HuH-7.5 (cell line): ENCODE results near the gene NOC4L.

Experiments
- DNase-seq: peaks from one replicate; pipeline ENCODE4 v3.0.0; 2011; ENCODE audit warnings: low spot score

NOC4L gene

DNA sequence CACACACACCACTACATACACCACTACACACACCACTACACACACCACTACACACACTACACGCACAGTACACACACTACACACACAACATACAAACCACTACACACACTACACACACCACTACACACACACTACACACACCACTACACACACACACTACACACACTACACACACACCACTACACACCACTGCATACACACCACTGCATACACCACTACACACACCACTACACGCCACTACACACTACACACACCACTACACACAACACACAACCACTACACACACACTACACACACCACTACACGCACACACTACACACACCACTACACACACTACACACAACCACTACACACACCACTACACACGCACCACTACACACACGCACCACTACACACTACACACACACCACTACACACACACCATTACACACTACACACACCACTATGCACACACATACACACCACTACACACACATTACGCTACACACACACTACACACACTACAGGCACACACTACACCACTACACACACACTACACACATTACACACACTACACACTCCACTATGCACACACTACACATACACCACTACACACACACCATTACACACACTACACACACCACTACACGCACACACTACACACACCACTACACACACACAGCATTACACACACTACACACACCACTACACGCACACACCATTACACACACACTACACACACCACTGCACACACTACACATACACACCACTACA, 12.5 kb downstream of the NOC4L start:
- DNase-seq = no peak

- no peak for DNase-seq
Observed at GRCh38 chr12:132157733-132158409, 13.6 kb downstream of the NOC4L start.

DNA sequence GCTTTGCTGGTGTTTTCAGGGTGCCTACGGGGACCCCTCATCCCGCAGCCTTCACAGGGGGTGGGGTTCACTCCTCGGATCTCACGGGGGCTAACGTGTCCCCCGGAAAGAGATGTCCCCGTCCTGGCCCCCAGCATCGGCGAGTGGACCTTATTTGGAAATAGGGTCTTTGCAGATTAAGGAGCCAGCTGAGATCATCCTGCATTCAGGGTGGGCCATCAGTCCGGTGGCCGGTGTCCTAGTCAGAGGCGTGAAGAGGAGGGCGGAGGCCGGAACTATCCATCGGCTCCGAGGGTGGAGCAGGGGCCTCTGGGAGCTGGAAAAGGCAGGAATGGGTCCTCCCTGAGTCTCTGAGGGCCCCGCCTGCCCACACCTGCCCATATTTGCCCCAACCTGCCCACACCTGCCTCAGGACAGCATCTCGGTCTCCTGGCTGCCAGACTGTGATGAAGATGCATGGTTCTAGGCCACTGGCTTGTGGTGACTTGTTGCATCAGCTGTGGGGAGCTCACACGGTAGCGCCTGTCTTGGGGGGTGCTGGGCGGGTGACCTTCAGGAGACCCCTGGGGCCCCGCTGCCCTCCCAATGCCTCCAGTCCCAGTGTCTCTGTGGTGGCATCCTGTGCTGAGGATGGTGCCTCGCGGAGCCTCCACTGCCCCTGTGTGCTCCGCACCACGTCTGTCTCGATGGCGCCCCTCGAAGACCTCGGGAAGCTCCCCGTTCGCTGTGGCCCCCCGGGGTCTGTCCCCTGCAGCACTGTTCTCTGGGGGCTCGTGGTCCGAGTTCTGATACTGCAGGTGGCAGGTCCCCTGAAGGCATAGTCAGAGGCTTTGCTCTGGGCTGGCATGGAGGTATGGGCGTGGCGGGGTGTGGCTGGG, 14.7 kb downstream of the NOC4L start:
- no peak for DNase-seq

GRCh38 chr12:132159555-132160003, 15.3 kb downstream of the NOC4L start:
- no peak for DNase-seq

- DNase-seq = no peak
Observed at GRCh38 chr12:132160016-132160415, 15.8 kb downstream of the NOC4L start.

DNA sequence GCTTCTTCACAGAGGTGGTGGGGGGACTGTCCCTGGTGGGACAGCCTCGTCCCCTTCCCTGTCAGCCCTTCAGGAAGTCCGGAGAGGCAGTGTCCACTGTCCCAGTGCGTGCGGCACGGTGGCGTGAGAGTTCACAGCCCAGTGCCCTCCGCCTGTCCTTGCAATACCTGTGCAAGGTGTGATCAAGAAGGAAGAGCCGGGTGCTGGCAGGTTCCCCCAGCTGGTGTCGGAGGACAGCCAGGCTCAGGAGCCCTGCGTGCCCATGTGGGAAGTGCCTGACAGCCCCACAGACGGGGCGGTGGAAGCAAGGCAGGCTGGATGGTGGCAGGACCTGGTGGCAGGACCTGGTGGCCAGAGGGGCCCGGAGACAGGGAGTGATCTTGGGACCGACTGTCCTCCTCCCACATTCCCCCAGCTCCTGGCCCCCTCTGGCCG, 16.4 kb downstream of the NOC4L start:
- DNase-seq = no peak

DNA sequence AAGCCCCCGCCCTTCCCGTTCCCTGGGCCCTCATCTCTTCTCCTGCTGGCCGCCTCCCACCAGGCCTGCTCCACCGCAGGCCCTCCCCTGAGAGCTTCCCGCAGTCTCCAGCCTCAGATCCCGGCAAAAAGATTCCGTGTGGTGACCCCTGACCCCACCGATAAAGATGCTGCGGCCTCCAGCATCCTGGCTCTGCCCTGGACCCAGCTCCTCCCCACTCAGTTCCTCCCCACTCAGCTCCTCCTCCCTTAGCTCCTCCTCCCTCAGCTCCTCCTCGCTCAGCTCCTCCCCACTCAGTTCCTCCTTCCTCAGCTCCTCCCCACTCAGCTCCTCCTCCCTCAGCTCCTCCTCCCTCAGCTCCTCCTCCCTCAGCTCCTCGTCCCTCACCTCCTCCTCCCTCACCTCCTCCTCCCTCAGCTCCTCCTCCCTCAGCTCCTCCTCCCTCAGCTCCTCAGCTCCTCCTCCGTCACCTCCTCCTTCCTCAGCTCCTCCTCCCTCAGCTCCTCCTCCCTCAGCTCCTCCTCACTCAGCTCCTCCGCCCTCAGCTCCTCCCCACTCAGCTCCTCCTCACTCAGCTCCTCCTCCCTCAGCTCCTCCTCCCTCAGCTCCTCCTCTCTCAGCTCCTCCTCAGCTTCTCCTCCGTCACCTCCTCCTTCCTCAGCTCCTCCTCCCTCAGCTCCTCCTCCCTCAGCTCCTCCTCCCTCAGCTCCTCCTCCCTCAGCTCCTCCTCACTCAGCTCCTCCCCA, 17.0 kb downstream of the NOC4L start:
- DNase-seq = no peak

DNA sequence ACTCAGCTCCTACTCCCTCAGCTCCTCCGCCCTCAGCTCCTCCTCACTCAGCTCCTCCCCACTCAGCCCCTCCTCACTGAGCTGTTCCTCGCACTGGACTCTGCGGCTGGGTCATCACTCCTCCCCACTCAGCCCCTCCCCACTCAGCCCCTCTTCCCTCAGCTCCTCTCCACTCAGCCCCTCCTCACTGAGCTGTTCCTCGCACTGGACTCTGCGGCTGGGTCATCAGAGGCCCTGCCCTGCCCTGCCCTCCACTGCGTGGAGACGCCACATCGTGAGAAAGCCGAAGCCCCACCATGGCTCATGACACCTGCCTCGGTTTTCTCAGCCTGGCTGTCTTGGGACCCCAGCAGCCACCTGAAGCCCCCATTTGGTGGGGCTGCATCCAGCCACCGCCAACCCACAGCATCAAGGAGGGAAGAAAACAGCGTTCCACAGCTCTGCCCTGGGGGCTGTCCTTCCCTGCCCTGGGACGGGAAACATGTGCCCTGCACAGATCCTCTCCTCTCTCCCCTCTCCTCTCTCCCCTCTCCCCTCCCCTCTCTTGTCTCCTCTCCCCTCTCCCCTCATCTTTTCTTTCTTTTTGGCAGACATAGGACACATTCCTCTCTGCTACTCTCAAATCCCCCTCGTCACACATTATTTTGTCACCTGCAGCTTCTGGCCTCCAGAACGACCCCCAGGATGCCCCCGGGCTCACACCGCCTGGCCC, 17.7 kb downstream of the NOC4L start:
- no peak for DNase-seq

DNA sequence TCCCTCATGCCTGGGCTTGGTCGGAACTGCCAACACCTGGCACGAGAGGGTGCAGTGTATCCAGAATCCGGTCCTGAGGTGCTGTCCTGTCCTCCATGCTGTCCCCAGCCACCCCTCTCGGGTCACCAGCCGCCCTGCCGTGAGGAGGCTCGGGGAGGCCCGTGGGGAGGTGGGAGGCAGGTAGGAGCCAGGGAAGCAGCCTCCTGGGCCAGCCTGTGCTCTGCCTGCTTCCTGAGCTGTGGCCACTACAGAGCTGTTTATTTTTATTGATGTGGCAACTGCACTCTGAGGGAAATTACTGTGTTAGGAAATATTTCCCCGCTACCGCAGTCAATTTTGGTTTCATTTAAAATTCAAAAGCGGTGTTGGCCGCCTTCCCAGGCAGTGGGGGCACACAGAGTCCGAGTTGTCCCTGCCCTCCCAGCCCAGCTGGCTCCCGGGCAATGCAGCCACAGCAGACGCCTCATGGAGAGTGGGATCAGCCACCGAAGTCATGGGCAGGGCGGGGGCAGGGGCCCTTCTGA, 18.3 kb downstream of the NOC4L start:
- no peak for DNase-seq

DNA sequence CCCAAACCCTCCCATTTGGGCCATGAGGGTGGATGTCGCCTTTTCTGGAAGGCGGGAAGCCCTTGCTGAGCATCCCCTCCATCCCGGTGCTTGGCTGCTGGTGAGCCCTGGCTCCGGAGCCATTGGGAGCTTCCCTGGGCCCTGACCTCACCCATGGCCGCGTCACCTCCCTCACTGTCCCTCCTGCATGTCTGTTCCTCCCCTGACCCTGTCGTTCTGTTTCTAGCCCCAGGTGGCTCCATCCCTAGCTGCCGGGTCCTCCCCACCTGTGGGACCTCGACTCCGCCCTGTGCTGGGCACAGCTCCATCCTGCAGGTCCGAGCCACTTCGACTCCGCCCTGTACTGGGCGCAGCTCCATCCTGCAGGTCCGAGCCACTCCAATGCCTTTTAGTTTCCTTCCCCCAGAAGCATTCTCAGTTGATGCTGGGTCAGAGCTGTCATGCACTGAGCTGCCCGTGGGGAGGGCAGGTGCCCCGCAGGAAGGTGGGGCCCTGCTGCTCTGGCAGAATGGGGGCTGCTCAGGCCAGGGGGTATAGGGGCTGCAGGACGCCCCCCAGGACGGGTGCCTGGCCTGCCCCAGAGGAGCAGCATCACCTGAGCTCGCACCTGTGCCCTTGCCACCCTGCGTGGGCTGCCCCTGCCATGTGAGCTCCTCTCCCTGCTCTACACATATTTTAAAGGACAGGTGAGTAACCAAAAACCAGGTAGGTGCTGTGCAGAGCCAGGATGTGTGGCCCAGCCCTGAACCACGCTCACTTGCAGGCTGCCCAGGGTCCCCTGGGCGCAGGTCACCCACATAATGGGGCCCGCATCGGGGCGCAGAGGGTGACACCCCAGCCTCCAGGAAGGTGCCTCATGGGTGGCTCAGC, 19.0 kb downstream of the NOC4L start:
- DNase-seq = no peak

- DNase-seq = no peak
Observed at GRCh38 chr12:132163911-132164288, 19.6 kb downstream of the NOC4L start.

GRCh38 chr12:132164426-132164825, 20.2 kb downstream of the NOC4L start:
- DNase-seq = no peak

DNA sequence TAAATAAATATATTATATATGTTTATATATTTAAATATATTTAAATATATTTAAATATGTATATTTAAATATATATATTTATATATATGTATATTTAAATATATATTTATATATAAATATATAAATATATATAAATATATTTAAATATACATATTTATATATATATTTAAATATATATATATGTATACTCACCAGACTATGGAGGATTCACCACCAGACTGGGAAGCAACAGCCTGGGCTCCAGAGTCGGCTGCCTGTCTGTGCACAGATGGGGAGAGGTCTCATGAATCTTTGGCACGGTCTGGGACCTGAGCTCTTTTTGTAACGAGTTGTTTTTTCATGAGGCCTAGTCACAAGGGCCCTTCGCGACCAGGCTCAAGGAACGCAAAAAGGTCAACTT, 21.3 kb downstream of the NOC4L start:
- DNase-seq = no peak

DNA sequence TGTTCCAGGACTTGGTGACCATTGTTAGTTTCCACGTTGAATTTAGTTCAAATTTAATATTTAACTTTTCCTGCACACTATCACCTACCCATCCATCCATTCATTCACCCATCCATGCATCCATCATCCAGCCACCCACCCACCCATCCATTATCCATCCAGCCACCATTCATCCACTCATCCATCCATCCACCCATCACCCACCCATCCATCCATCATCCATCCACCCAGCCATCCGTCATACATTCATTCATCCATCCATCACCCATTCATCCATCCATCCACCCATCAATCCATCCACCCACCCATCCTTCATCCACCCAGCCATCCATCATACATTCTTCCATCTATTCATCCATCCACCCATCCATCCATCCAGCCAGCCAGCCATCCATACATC, 21.8 kb downstream of the NOC4L start:
- no peak for DNase-seq

DNA sequence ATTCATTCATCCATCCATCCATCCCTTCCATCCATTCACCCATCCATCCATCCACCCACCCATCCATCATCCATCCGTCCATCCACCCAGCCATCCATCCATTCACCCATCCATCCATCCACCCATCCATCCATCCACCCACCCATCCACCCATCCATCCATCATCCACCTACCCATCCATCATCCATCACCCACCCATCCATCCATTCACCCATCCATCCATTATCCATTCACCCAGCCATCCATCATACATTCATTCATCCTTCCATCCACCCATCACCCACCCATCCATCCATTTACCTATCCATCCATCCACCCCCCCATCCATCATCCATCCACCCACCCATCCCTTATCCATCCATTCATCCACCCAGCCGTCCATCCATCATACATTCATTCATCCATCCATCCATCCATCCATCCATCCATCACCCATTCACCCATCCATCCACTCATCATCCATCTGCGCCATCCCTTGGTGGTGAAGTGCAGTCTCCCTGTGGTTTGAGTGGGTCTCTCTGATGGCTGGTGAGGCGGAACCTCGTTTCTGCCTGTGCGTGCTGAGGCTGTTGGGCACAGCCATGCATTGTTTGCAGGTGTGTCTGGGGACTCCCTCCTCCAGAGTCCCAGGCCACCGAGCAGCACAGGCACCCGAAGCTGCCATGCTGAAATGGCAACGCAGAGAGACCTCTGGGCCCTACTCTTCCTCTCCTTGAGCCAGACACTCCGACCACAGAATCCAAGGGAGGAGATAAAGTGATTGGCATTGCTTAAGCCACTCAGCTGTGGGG, 22.7 kb downstream of the NOC4L start:
- no peak for DNase-seq

DNA sequence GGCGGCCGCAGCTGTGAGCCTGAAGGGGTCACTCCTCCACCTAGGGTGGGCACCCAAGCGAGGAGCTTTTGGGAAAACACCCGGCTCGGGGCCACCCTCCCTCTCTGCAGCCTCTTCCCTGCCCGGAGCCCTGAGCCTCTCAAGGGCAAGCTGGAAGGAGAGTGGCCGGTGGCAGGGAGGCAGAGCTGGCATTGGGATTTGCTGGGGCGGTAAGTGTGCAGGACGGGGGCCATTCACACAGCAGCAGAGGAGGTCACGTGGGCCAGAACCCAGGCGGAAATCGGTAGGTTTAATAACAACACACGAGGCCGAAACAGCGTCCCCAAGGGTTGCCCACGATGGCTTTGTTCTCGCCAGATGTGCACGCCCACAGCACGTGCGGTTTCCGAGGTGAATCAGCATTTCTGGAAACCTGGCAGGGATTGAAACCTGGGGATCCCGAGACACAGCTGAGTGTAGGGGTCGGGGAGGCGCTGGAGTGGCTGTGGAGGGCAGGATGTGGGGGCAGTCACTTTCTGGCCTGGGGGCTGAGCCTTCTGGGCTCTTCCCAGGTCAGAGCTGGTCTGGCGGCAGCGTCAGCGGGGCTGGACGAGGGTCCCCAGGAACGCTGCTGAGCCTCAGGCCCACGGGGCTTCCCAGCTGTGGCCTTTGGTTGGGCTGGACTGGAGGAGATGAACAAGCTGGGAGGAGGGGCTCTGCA, 23.5 kb downstream of the NOC4L start:
- DNase-seq = no peak

DNA sequence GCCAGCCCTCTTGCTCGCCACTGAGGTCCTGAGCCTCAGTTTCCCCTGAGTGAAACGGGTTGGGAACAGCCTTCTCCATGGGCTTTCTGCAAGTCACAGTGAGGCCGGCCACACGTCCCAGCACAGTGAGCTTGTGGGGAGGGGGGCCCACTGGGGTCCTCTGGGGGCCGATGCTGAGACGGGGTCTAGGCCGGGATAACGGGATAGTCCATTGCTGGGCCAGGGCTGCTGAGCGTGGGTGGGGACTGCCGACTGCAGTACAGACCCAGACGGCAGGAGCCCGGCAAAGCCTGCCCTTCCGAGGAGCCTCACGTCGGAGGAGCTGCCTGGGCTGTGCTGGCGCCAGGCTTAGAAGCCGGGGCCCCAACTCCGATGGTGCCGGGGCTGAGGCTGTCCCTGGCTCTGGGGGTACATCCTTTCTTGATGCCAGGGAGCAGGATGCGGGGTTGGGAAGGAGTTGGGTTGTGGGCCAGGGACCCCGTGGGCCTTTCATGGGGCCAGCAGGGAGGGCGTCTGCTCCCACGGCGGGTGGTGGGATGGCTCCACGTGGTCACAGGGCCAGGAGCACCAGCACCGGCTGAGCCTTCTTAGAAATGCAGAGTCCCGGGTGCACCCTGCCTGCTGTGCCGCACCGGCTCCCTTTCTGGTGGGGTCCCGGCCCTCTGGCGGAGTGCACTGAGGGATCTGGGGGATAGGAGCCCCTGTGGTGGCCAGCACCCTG, 24.2 kb downstream of the NOC4L start:
- no peak for DNase-seq

DNA sequence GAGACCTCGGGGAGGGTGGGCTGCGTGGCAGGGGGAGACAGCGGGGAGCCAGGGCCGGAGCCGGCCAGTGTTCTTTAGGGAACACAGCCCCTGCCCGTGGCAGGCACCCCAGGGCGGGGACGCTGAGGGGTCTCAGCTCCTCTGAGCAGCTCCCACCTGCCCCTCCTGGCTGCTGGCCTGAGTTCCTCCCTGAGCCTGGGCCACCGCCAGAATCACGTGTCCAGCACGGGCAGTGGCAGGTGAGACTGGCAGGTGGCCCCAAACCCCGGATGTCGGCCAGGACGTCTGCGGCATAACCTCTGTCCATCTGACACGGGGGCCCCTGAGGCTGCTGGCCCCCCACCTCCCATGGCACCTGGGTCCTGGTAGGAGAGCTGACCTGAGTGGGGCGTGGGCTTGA, 25.1 kb downstream of the NOC4L start:
- no peak for DNase-seq
